Loucy (cell line): Measurements from ENCODE around the gene CCNG2.

Source experiments
- H2AFZ ChIP-seq: fragments of 200-600 bp; sonication (generic); 2 replicates; pipeline ENCODE4 v1.6.0; 2016; ENCODE audit warnings: antibody characterized with exemption, mild to moderate bottlenecking, low read length, moderate library complexity
- H3F3A ChIP-seq: fragments of 200-600 bp; 2 replicates; pipeline ENCODE4 v1.6.0; 2016; ENCODE audit warnings: antibody characterized with exemption, low read depth, mild to moderate bottlenecking
- H3K27me3 ChIP-seq: fragments of 200-600 bp; sonication (generic); 2 replicates; pipeline ENCODE4 v1.6.1; 2014; ENCODE audit warnings: low read length, mild to moderate bottlenecking; ENCODE audit not compliant: insufficient read depth, poor library complexity, severe bottlenecking
- H3K36me3 ChIP-seq: fragments of 200-600 bp; sonication (generic); 2 replicates; pipeline ENCODE4 v1.6.1; 2016; ENCODE audit warnings: low read length; ENCODE audit not compliant: insufficient read depth
- H3K4me1 ChIP-seq: fragments of 200-600 bp; sonication (generic); 2 replicates; pipeline ENCODE4 v1.5.1; 2014; ENCODE audit warnings: low read length, mild to moderate bottlenecking; ENCODE audit not compliant: insufficient read depth, poor library complexity, severe bottlenecking
- H3K4me2 ChIP-seq: fragments of 200-600 bp; sonication (generic); 2 replicates; pipeline ENCODE4 v1.6.0; 2014; ENCODE audit warnings: antibody characterized with exemption, low read length, low read depth, mild to moderate bottlenecking; ENCODE audit not compliant: poor library complexity, severe bottlenecking
- H3K4me3 ChIP-seq: fragments of 200-600 bp; sonication (generic); 2 replicates; pipeline ENCODE4 v1.5.1; 2014; ENCODE audit warnings: low read length, mild to moderate bottlenecking, mixed read lengths; ENCODE audit not compliant: poor library complexity, severe bottlenecking
- H3K79me2 ChIP-seq: fragments of 200-600 bp; sonication (generic); 2 replicates; pipeline ENCODE4 v1.6.1; 2014; ENCODE audit warnings: low read length; ENCODE audit not compliant: insufficient read depth
- H3K9ac ChIP-seq: fragments of 200-600 bp; sonication (generic); 2 replicates; pipeline ENCODE4 v1.6.0; 2014; ENCODE audit warnings: mild to moderate bottlenecking, low read depth, low read length, moderate library complexity; ENCODE audit not compliant: poor library complexity, severe bottlenecking
- H3K9me2 ChIP-seq: fragments of 200-600 bp; sonication (generic); replicated peaks from 2 replicates; pipeline ENCODE4 v1.6.1; 2016; ENCODE audit warnings: low read depth, low read length, mixed read lengths
- H3K9me3 ChIP-seq: fragments of 200-600 bp; sonication (generic); 2 replicates; pipeline ENCODE4 v1.6.1; 2014; ENCODE audit warnings: mild to moderate bottlenecking, antibody characterized with exemption, low read length, low read depth; ENCODE audit not compliant: insufficient read depth
- H4K20me1 ChIP-seq: fragments of 200-600 bp; sonication (generic); 2 replicates; pipeline ENCODE4 v1.6.0; 2014; ENCODE audit warnings: antibody characterized with exemption, low read length, mild to moderate bottlenecking; ENCODE audit not compliant: insufficient read depth, poor library complexity, severe bottlenecking
- CTCF ChIP-seq: fragments of 200-600 bp; sonication (generic); conservative IDR thresholded peaks from 2 replicates; pipeline ENCODE4 v1.5.1; 2014; ENCODE audit warnings: mild to moderate bottlenecking, antibody characterized with exemption, low read length
- EZH2phosphoT487 ChIP-seq: fragments of 200-600 bp; IDR thresholded peaks from 2 replicates; pipeline ENCODE4 v1.6.1; 2018; ENCODE audit warnings: antibody characterized with exemption, mild to moderate bottlenecking, moderate library complexity, borderline replicate concordance

The CCNG2 gene

DNA sequence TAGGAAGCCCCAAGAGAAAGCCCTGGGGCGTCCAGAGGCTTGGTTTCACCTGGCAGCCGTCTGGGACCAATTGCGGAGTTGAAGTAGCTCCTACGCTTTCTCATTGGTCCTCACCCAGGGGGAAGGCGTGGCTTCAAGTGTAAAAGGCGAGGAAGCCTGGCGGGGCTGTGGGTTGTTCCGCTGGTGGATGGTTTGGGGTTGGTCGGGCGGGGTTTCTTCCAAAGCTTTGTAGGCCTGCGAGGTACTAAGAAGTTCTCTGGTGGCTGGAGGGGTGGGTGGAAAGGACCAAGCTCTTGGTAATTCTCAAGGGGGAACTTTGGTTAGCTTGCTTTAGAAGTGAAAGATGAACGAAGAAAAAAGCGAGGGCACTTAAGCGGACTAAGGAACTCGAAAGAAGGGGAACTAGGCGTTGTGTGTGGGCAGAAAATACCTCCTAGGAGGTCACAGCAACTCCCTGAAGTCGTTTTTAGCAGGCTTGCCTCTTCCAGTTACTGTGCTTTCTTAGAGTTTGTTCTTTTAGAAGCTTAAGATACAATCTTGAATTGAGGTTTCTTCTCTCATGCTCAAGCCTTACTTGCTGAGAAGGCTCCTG, 36.6 kb downstream of the CCNG2 start:
- Histone ChIP-seq H3K4me2 (no peak overlapping the region), H3K27me3 (no peaks in the 10 kb centered on the region), H3K4me3 (no peak overlapping the region), H3K9ac (no peak overlapping the region), H3K9me3 (no peaks in the 10 kb centered on the region), H2AFZ (no peak overlapping the region), H3K4me1 (peaks cover 8% of the 10 kb centered on the region), H3K79me2 (no peaks in the 10 kb centered on the region), H3F3A (no peaks in the 10 kb centered on the region), H3K36me3 (no peaks in the 10 kb centered on the region), H4K20me1 (no peaks in the 10 kb centered on the region), H3K9me2 (no peaks in the 10 kb centered on the region)
- no peak for TF ChIP-seq EZH2phosphoT487
- no peak for TF ChIP-seq CTCF

DNA sequence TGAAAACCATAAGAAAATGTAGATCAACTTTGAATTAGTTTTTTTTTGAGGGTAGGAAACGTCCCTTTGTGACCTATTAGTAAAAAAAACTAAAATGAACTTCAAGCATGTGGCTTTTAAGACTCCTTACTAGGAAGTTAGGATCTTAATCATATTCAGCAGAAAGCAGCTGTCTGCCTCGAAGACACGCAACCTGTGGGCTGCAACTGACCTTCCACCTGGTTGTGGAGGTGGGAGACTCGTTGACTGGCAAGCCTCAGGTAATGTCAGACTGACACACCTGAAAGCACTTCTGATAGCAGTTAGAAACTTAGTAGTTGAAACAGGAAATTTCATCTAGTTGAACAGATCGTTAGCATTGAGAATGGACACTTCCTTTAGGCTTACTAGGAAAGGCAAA, 37.4 kb downstream of the CCNG2 start:
- TF ChIP-seq EZH2phosphoT487 (no peak), CTCF (no peak)
- Histone ChIP-seq H3K4me2 (no peak overlapping the region), H3K9ac (no peak overlapping the region), H3K9me3 (no peaks in the 10 kb centered on the region), H3K9me2 (no peaks in the 10 kb centered on the region), H3K79me2 (no peaks in the 10 kb centered on the region), H3K27me3 (no peaks in the 10 kb centered on the region), H3K36me3 (no peaks in the 10 kb centered on the region), H4K20me1 (no peaks in the 10 kb centered on the region), H3K4me3 (no peak overlapping the region), H2AFZ (no peak overlapping the region), H3K4me1 (peaks cover 8% of the 10 kb centered on the region), H3F3A (no peaks in the 10 kb centered on the region)

- no peak overlapping the region for H3K9ac ChIP-seq
- H3K4me1 ChIP-seq = peaks cover 8% of the 10 kb centered on the region
- TF ChIP-seq EZH2phosphoT487 = no peak
- no peak for TF ChIP-seq CTCF
- H3K36me3 ChIP-seq = no peaks in the 10 kb centered on the region
- H3K79me2 ChIP-seq = no peaks in the 10 kb centered on the region
- H3K27me3 ChIP-seq = no peaks in the 10 kb centered on the region
- no peaks in the 10 kb centered on the region for H3K9me3 ChIP-seq
- H2AFZ ChIP-seq = no peak overlapping the region
- H3K9me2 ChIP-seq = no peaks in the 10 kb centered on the region
- H3F3A ChIP-seq = no peaks in the 10 kb centered on the region
- H3K4me3 ChIP-seq = no peak overlapping the region
- H3K4me2 ChIP-seq = no peak overlapping the region
- no peaks in the 10 kb centered on the region for H4K20me1 ChIP-seq
Measured at GRCh38 chr4:77194989-77195388, 38.0 kb downstream of the CCNG2 start.
